IMR-90 (cell line): Measurements from ENCODE around the gene SPACA7. TPM values are rescaled to one million over a fixed set of nuclear protein-coding genes. Genes with fewer than 3 reads are reported as not detected.

Experiments
- ATAC-seq: fragments of 200-7000 bp; cut with Tn5 transposase; 2 replicates; pipeline ENCODE4 v1.9.1; 2020; ENCODE audit warnings: low read depth, mild to moderate bottlenecking, moderate library complexity
- BruUV-seq: library from RNA; stranded (reverse); fragments of 400-500 nt; replicated peaks from 2 replicates; lab custom pipeline; 2021; lab: Mats Ljungman, UMichigan
- CTCF ChIA-PET: fragments of 300-600 bp; formaldehyde crosslinking; extraction: SDS; loops from one replicate; lab custom pipeline; 2021; ENCODE audit warnings: antibody characterized with exemption; lab: Yijun Ruan, JAX
- POLR2A ChIA-PET: fragments of 300-600 bp; sonication (Branson Sonifier 250); formaldehyde crosslinking; loops from one replicate; lab custom pipeline; 2022; ENCODE audit warnings: antibody characterized with exemption; ENCODE audit not compliant: unreplicated experiment; lab: Charles Lee
- DNase-seq: peaks from one replicate; pipeline ENCODE4 v3.0.0; 2013
- H2AFZ ChIP-seq: replicated peaks from 2 replicates; pipeline ENCODE3; 2013; ENCODE audit warnings: low read length, mild to moderate bottlenecking; ENCODE audit not compliant: poor library complexity
- H2AK5ac ChIP-seq: 2 replicates; pipeline ENCODE4 v1.6.1; 2013; ENCODE audit warnings: low read depth, low read length, inconsistent platforms
- H2AK9ac ChIP-seq: replicated peaks from 2 replicates; pipeline ENCODE3; 2013; ENCODE audit warnings: mild to moderate bottlenecking, low read depth, low read length, moderate library complexity; ENCODE audit not compliant: poor library complexity
- H2BK120ac ChIP-seq: 2 replicates; pipeline ENCODE4 v1.6.1; 2013; ENCODE audit warnings: low read depth, low read length, inconsistent platforms
- H2BK15ac ChIP-seq: 3 replicates; pipeline ENCODE4 v1.6.1; 2013; ENCODE audit warnings: low read depth, low read length, inconsistent platforms
- H2BK20ac ChIP-seq: 2 replicates; pipeline ENCODE4 v1.6.1; 2013; ENCODE audit warnings: low read depth, mild to moderate bottlenecking, inconsistent platforms, low read length, moderate library complexity
- H2BK5ac ChIP-seq: 2 replicates; pipeline ENCODE4 v1.6.1; 2013; ENCODE audit warnings: mild to moderate bottlenecking, low read depth, low read length, inconsistent platforms; ENCODE audit not compliant: poor library complexity, severe bottlenecking
- H3K14ac ChIP-seq: replicated peaks from 2 replicates; pipeline ENCODE4 v1.6.1; 2013; ENCODE audit warnings: low read depth, low read length, inconsistent platforms
- H3K18ac ChIP-seq: 2 replicates; pipeline ENCODE4 v1.6.1; 2013; ENCODE audit warnings: low read depth, low read length, control low read depth
- H3K23ac ChIP-seq: 2 replicates; pipeline ENCODE4 v1.6.1; 2013; ENCODE audit warnings: low read depth, low read length, inconsistent platforms
- H3K27ac ChIP-seq: 2 replicates; pipeline ENCODE4 v1.5.1; 2013; ENCODE audit warnings: mild to moderate bottlenecking, control low read depth, low read length; ENCODE audit not compliant: insufficient read depth
- H3K27me3 ChIP-seq: 2 replicates; pipeline ENCODE4 v1.6.1; 2013; ENCODE audit warnings: low read length; ENCODE audit not compliant: control insufficient read depth, insufficient read depth
- H3K36me3 ChIP-seq: 2 replicates; pipeline ENCODE4 v1.6.1; 2013; ENCODE audit warnings: low read length, mixed read lengths; ENCODE audit not compliant: control insufficient read depth, insufficient read depth
- H3K4ac ChIP-seq: 2 replicates; pipeline ENCODE4 v1.6.1; 2013; ENCODE audit warnings: low read depth, low read length, inconsistent platforms
- H3K4me1 ChIP-seq: 2 replicates; pipeline ENCODE4 v1.6.1; 2013; ENCODE audit warnings: low read length, mixed read lengths; ENCODE audit not compliant: control insufficient read depth, insufficient read depth
- H3K4me2 ChIP-seq: 2 replicates; pipeline ENCODE4 v1.6.1; 2013; ENCODE audit warnings: low read depth, mild to moderate bottlenecking, control low read depth, low read length, moderate library complexity
- H3K4me3 ChIP-seq: 2 replicates; pipeline ENCODE4 v1.5.1; 2013; ENCODE audit warnings: low read depth, mild to moderate bottlenecking, control low read depth, low read length, moderate library complexity; ENCODE audit not compliant: insufficient read depth
- H3K56ac ChIP-seq: 2 replicates; pipeline ENCODE4 v1.6.1; 2013; ENCODE audit warnings: low read length, inconsistent platforms; ENCODE audit not compliant: insufficient read depth; ENCODE audit errors: extremely low read depth
- H3K79me1 ChIP-seq, 2 experiments: 2 replicates each; pipeline ENCODE4 v1.6.1; 2013; ENCODE audit warnings: low read length in 2 of 2, inconsistent platforms in 1 of 2, low read depth in 1 of 2
- H3K9ac ChIP-seq: 2 replicates; pipeline ENCODE4 v1.6.1; 2013; ENCODE audit warnings: low read depth, low read length, control low read depth
- H3K9me1 ChIP-seq: 2 replicates; pipeline ENCODE4 v1.6.1; 2013; ENCODE audit warnings: low read length, inconsistent platforms; ENCODE audit not compliant: insufficient read depth
- H3K9me3 ChIP-seq: 2 replicates; pipeline ENCODE4 v1.6.1; 2013; ENCODE audit warnings: low read length; ENCODE audit not compliant: control insufficient read depth, insufficient read depth
- H4K20me1 ChIP-seq: 2 replicates; pipeline ENCODE4 v1.6.1; 2013; ENCODE audit warnings: low read length, inconsistent platforms; ENCODE audit not compliant: insufficient read depth
- H4K5ac ChIP-seq: 2 replicates; pipeline ENCODE4 v1.6.1; 2013; ENCODE audit warnings: mild to moderate bottlenecking, low read depth, low read length, control low read depth
- H4K8ac ChIP-seq, 2 experiments: 2 replicates each; pipeline ENCODE4 v1.6.1; 2013; ENCODE audit warnings: low read depth in 2 of 2, low read length in 2 of 2, control low read depth in 1 of 2, inconsistent platforms in 1 of 2
- H4K91ac ChIP-seq: 2 replicates; pipeline ENCODE4 v1.6.1; 2013; ENCODE audit warnings: low read depth, low read length, inconsistent platforms; ENCODE audit not compliant: insufficient read depth
- CEBPB ChIP-seq: IDR thresholded peaks from 2 replicates; pipeline ENCODE4 v1.6.1; 2012; ENCODE audit warnings: low read depth, low read length, improper control_type of control experiment
- CHD1 ChIP-seq: IDR thresholded peaks from 2 replicates; pipeline ENCODE4 v1.6.1; 2012; ENCODE audit warnings: low read depth, low read length, improper control_type of control experiment
- FOS ChIP-seq: fragments of 150-350 bp; IDR thresholded peaks from 2 replicates; pipeline ENCODE4 v1.6.1; 2016; ENCODE audit warnings: low read depth, low read length
- POLR2A ChIP-seq: IDR thresholded peaks from 2 replicates; pipeline ENCODE4 v1.6.1; 2012; ENCODE audit warnings: mild to moderate bottlenecking, low read depth, low read length
- SMC3 ChIP-seq: fragments of 150-350 bp; IDR thresholded peaks from 2 replicates; pipeline ENCODE4 v1.6.1; 2016; ENCODE audit warnings: low read depth, mild to moderate bottlenecking, antibody characterized with exemption, low read length, moderate library complexity
- WGBS, 2 experiments: methylation state at CpG; one replicate each; pipeline versions ENCODE4 v1.1.5 to v1.1.7; 2013; ENCODE audit warnings: missing lambda C conversion rate in 2 of 2; ENCODE audit not compliant: insufficient read length in 1 of 2; ENCODE audit errors: extremely low coverage in 2 of 2; 5-methylcytosine and 5-hydroxymethylcytosine counted together
- dilution Hi-C: fragments of 300-500 bp; cut with HindIII; formaldehyde crosslinking; loops from one replicate; pipeline ENCODE4 v1.14.3; 2018; ENCODE audit warnings: low sequenced_read_pairs; ENCODE audit not compliant: unreplicated experiment
- in situ Hi-C: fragments of 300-500 bp; cut with MboI; formaldehyde crosslinking; loops from 3 replicates; pipeline ENCODE4 v1.14.3; 2019; ENCODE audit warnings: low sequenced_read_pairs, inconsistent platforms, mixed read lengths
- intact Hi-C: fragments of 100-400 bp; cut with micrococcal nuclease; formaldehyde crosslinking; loops from 2 replicates; pipeline ENCODE4 v1.10.0; 2022
- polyA plus RNA-seq, 3 experiments: library from polyadenylated mRNA; depleted of rRNA; stranded (reverse); fragments of >200 nt; gene quantifications; 2 replicates each; pipeline ENCODE4 v1.2.3, GENCODE V29; 2012; ENCODE audit warnings: low replicate concordance in 1 of 3
- total RNA-seq: library from RNA; depleted of rRNA; stranded (reverse); fragments of >200 nt; gene quantifications from 2 replicates; pipeline ENCODE4 v1.2.3, GENCODE V29; 2012
- TF ChIP-seq, protein P1 (sequence below): conservative IDR thresholded peaks from 2 replicates; pipeline ENCODE4 v1.5.1; 2012; ENCODE audit warnings: mild to moderate bottlenecking, low read depth, low read length, improper control_type of control experiment
- TF ChIP-seq, protein P2 (sequence below): fragments of 150-350 bp; IDR thresholded peaks from 2 replicates; pipeline ENCODE4 v1.6.1; 2016; ENCODE audit warnings: low read depth, mild to moderate bottlenecking, low read length, moderate library complexity, borderline replicate concordance

The SPACA7 gene
- total and polyA plus RNA-seq, 2 of the 4 experiments (the other 2 are of a cell fraction) = not detected

DNA sequence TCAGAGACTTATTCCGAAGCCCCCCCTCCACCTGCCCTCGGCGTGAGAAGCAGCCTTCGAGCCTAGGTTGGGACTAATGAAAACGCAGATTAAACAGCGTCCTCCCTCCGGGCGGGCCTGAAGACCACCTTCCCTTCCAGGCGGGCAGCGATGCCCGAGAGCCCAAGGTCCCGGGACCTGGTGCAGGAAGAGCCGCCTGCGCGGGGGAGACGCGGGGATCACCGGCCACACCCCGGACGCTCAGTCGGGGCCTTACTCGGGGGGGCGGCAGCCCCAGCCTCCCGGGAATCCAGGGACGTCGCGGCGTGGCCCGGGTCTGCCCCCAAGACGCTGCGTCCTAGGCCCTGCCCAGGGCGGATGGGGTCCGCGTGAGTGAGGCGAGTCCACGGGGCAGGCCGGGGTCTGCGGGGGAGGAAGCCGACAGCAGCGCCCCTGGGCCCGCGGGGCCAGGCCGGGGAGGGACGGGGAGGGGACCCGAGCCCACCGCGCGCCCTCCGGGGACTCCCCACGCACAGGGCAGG lies 33.3 kb upstream of the SPACA7 start:
- no peak overlapping the region for H2BK120ac ChIP-seq
- in situ Hi-C loops (no loop called here), dilution Hi-C loops (no loop called here), intact Hi-C loops (no loop called here)
- no peak overlapping the region for H3K4ac ChIP-seq
- 86% methylated on average over 25 of the region's 50 CpGs; no CpG with 5 or more reads in 1 of the 2 experiments for WGBS, 2 experiments
- H2AK9ac ChIP-seq = no peak overlapping the region
- H2BK20ac ChIP-seq = no peak overlapping the region
- H3K23ac ChIP-seq = no peak overlapping the region
- TF ChIP-seq CEBPB (no peak), CHD1 (no peak), POLR2A (no peak), FOS (no peak), SMC3 (no peak)
- TF ChIP-seq, protein P1, sequence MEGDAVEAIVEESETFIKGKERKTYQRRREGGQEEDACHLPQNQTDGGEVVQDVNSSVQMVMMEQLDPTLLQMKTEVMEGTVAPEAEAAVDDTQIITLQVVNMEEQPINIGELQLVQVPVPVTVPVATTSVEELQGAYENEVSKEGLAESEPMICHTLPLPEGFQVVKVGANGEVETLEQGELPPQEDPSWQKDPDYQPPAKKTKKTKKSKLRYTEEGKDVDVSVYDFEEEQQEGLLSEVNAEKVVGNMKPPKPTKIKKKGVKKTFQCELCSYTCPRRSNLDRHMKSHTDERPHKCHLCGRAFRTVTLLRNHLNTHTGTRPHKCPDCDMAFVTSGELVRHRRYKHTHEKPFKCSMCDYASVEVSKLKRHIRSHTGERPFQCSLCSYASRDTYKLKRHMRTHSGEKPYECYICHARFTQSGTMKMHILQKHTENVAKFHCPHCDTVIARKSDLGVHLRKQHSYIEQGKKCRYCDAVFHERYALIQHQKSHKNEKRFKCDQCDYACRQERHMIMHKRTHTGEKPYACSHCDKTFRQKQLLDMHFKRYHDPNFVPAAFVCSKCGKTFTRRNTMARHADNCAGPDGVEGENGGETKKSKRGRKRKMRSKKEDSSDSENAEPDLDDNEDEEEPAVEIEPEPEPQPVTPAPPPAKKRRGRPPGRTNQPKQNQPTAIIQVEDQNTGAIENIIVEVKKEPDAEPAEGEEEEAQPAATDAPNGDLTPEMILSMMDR = no peak
- TF ChIP-seq, protein P2, sequence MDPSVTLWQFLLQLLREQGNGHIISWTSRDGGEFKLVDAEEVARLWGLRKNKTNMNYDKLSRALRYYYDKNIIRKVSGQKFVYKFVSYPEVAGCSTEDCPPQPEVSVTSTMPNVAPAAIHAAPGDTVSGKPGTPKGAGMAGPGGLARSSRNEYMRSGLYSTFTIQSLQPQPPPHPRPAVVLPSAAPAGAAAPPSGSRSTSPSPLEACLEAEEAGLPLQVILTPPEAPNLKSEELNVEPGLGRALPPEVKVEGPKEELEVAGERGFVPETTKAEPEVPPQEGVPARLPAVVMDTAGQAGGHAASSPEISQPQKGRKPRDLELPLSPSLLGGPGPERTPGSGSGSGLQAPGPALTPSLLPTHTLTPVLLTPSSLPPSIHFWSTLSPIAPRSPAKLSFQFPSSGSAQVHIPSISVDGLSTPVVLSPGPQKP = no peak
- H4K5ac ChIP-seq = no peak overlapping the region
- H3K18ac ChIP-seq = no peak overlapping the region
- BruUV-seq = no TSS peak
- ChIA-PET CTCF (no interaction called here), POLR2A (no interaction called here)
- H2BK5ac ChIP-seq = no peak overlapping the region
- H3K9ac ChIP-seq = no peak overlapping the region
- H3K9me1 ChIP-seq = no peaks in the 10 kb centered on the region
- no peak overlapping the region for H2AFZ ChIP-seq
- H3K56ac ChIP-seq = no peak overlapping the region
- H4K91ac ChIP-seq = no peak overlapping the region
- no peak overlapping the region for H3K4me2 ChIP-seq
- H3K27me3 ChIP-seq = no peaks in the 10 kb centered on the region
- no peak overlapping the region for H3K4me3 ChIP-seq
- no peaks in the 10 kb centered on the region for H3K79me1 ChIP-seq
- no peak overlapping the region for H3K14ac ChIP-seq
- H3K9me3 ChIP-seq = peaks cover 23% of the 10 kb centered on the region
- no peak overlapping the region for H3K27ac ChIP-seq
- no peak overlapping the region for H4K8ac ChIP-seq
- no peaks in the 10 kb centered on the region for H3K4me1 ChIP-seq
- no peak overlapping the region for H2AK5ac ChIP-seq
- no peak for ATAC-seq
- no peak for DNase-seq
- H4K20me1 ChIP-seq = no peaks in the 10 kb centered on the region
- H3K36me3 ChIP-seq = no peaks in the 10 kb centered on the region
- H2BK15ac ChIP-seq = no peak overlapping the region
